ENCODE data around the gene IFIT5. TPM values are rescaled to one million over a fixed set of nuclear protein-coding genes. Genes with fewer than 3 reads are reported as not detected.

IFIT5 gene
- total RNA-seq, 1 experiment from 2014 or later: 10.7 TPM

GRCh38 chr10:89450901-89451300 lies 36.5 kb downstream of the IFIT5 start:
- H3K27me3 ChIP-seq (ENCODE audit: low read length): no peaks in the 10 kb centered on the region
- no peak overlapping the region for H3K9ac ChIP-seq (ENCODE audit: low read length)
- no peak overlapping the region for H3K4me3 ChIP-seq (ENCODE audit: low read length)
- intact Hi-C loops (cut with micrococcal nuclease): no loop called here
- H3K36me3 ChIP-seq (ENCODE audit: low read depth, low read length): no peaks in the 10 kb centered on the region
- no peaks in the 10 kb centered on the region for H4K20me1 ChIP-seq (ENCODE audit: low read length)
- H3K9me3 ChIP-seq (ENCODE audit: low read length): no peaks in the 10 kb centered on the region
- no peak for ATAC-seq
- no TSS peak for BruUV-seq (replicated peaks)
- no peak overlapping the region for H3K4me2 ChIP-seq (ENCODE audit: low read length)
- DNase-seq: no peak
- no peak overlapping the region for H3K27ac ChIP-seq (ENCODE audit: low read length)
- H3K9me2 ChIP-seq (replicated peaks; ENCODE audit: low read length): no peaks in the 10 kb centered on the region
- H3K4me1 ChIP-seq (ENCODE audit: insufficient read depth, low read length): no peaks in the 10 kb centered on the region
- ChIA-PET CTCF (no interaction called here), POLR2A (ENCODE audit: unreplicated experiment) (no interaction called here)
- no peaks in the 10 kb centered on the region for H3F3A ChIP-seq (ENCODE audit: low read length, unreplicated experiment)
- no peak overlapping the region for H2AFZ ChIP-seq (ENCODE audit: low read length)
- no peak for TF ChIP-seq CTCF (conservative IDR thresholded peaks at IDR 0.05; ENCODE audit: low read depth, low read length)
- no peak for TF ChIP-seq EZH2phosphoT487 (IDR thresholded peaks at IDR 0.05; ENCODE audit: borderline replicate concordance, low read length)
- no peak for TF ChIP-seq EZH2 (IDR thresholded peaks at IDR 0.05; ENCODE audit: low read length, unreplicated experiment)
- H3K79me2 ChIP-seq (ENCODE audit: low read length): no peaks in the 10 kb centered on the region

- ChIA-PET CTCF (interaction anchor here (0.6 kb wide), 1 partner anchor 34 kb away, joined by 3 read pairs; no protein-coding TSS in a partner anchor), POLR2A (ENCODE audit: unreplicated experiment) (no interaction called here)
- Histone ChIP-seq H4K20me1 (ENCODE audit: low read length) (no peaks in the 10 kb centered on the region), H3F3A (ENCODE audit: low read length, unreplicated experiment) (no peaks in the 10 kb centered on the region), H3K4me3 (ENCODE audit: low read length) (no peak overlapping the region), H3K9ac (ENCODE audit: low read length) (no peak overlapping the region), H3K27me3 (ENCODE audit: low read length) (no peaks in the 10 kb centered on the region), H3K4me1 (ENCODE audit: insufficient read depth, low read length) (no peaks in the 10 kb centered on the region), H3K9me3 (ENCODE audit: low read length) (no peaks in the 10 kb centered on the region), H3K79me2 (ENCODE audit: low read length) (no peaks in the 10 kb centered on the region), H3K4me2 (ENCODE audit: low read length) (no peak overlapping the region), H3K36me3 (ENCODE audit: low read depth, low read length) (no peaks in the 10 kb centered on the region), H3K27ac (ENCODE audit: low read length) (no peak overlapping the region), H3K9me2 (replicated peaks; ENCODE audit: low read length) (no peaks in the 10 kb centered on the region), H2AFZ (ENCODE audit: low read length) (no peak overlapping the region)
- intact Hi-C loops (cut with micrococcal nuclease): no loop called here
- no TSS peak for BruUV-seq (replicated peaks)
- ATAC-seq (no peak), DNase-seq (no peak)
- no peak for TF ChIP-seq CTCF (conservative IDR thresholded peaks at IDR 0.05; ENCODE audit: low read depth, low read length)
- TF ChIP-seq EZH2phosphoT487 (IDR thresholded peaks at IDR 0.05; ENCODE audit: borderline replicate concordance, low read length): no peak
- TF ChIP-seq EZH2 (IDR thresholded peaks at IDR 0.05; ENCODE audit: low read length, unreplicated experiment): no peak
Measured at GRCh38 chr10:89452193-89452592, 37.8 kb downstream of the IFIT5 start.

- no peak overlapping the region for H3K4me3 ChIP-seq (ENCODE audit: low read length)
- peaks cover 15% of the 10 kb centered on the region for H3K4me1 ChIP-seq (ENCODE audit: insufficient read depth, low read length)
- H3K4me2 ChIP-seq (ENCODE audit: low read length): no peak overlapping the region
- no peaks in the 10 kb centered on the region for H3F3A ChIP-seq (ENCODE audit: low read length, unreplicated experiment)
- intact Hi-C loops (cut with micrococcal nuclease): no loop called here
- POLR2A ChIA-PET (ENCODE audit: unreplicated experiment): no interaction called here
- TF ChIP-seq CTCF (conservative IDR thresholded peaks at IDR 0.05; ENCODE audit: low read depth, low read length) (no peak), EZH2 (IDR thresholded peaks at IDR 0.05; ENCODE audit: low read length, unreplicated experiment) (no peak), EZH2phosphoT487 (IDR thresholded peaks at IDR 0.05; ENCODE audit: borderline replicate concordance, low read length) (no peak)
- no peak for ATAC-seq
- no peaks in the 10 kb centered on the region for H3K9me2 ChIP-seq (replicated peaks; ENCODE audit: low read length)
- no peak for DNase-seq
- H3K79me2 ChIP-seq (ENCODE audit: low read length): no peaks in the 10 kb centered on the region
- H3K9me3 ChIP-seq (ENCODE audit: low read length): no peaks in the 10 kb centered on the region
- no peak overlapping the region for H2AFZ ChIP-seq (ENCODE audit: low read length)
- CTCF ChIA-PET: no interaction called here
- no peaks in the 10 kb centered on the region for H3K27me3 ChIP-seq (ENCODE audit: low read length)
- no peaks in the 10 kb centered on the region for H3K36me3 ChIP-seq (ENCODE audit: low read depth, low read length)
- BruUV-seq (replicated peaks): no TSS peak
- H3K9ac ChIP-seq (ENCODE audit: low read length): no peak overlapping the region
- no peak overlapping the region for H3K27ac ChIP-seq (ENCODE audit: low read length)
- no peaks in the 10 kb centered on the region for H4K20me1 ChIP-seq (ENCODE audit: low read length)
Measured at GRCh38 chr10:89454561-89455347, 40.4 kb downstream of the IFIT5 start.
